HepG2 (cell line): ENCODE measurements around the gene RTP5. TPM values are rescaled to one million over a fixed set of nuclear protein-coding genes. Genes with fewer than 3 reads are reported as not detected.
A peak's percentile ranks its signal among the peaks of the same experiment; 100 is the strongest.

Experiments used
- ATAC-seq: fragments of 200-7000 bp; cut with Tn5 transposase; 3 replicates; pipeline ENCODE4 v1.9.1; 2020; ENCODE audit warnings: mild to moderate bottlenecking, moderate library complexity
- BruUV-seq: library from RNA; stranded (reverse); fragments of 400-500 nt; replicated peaks from 2 replicates; lab custom pipeline; 2021; lab: Mats Ljungman, UMichigan
- CTCF ChIA-PET: fragments of 300-600 bp; formaldehyde crosslinking; extraction: SDS; loops from one replicate; lab custom pipeline; 2021; ENCODE audit warnings: low total read pairs, inconsistent platforms, low intra/inter-chr PET ratio; lab: Yijun Ruan, JAX
- POLR2A ChIA-PET: fragments of 350-600 bp; sonication (Branson Sonifier 250); formaldehyde crosslinking; loops from one replicate; lab custom pipeline; 2020; ENCODE audit warnings: antibody characterized with exemption, inconsistent platforms; lab: Yijun Ruan, JAX
- DNase-seq: peaks from one replicate; pipeline ENCODE4 v3.0.0-alpha.2; 2015; ENCODE audit warnings: low spot score
- FAIRE-seq: peaks from 3 replicates; lab custom pipeline; 2011; peaks lifted over from hg19 to GRCh38; lab: Jason Lieb, UNC
- H2AFZ ChIP-seq: one replicate; pipeline ENCODE4 v1.6.1; 2011; ENCODE audit warnings: low read length, inconsistent platforms
- H3K27ac ChIP-seq: fragments of 300-600 bp; 3 replicates; pipeline ENCODE4 v1.8.0; 2011; ENCODE audit warnings: mixed run types, mild to moderate bottlenecking, mixed read lengths, low read length, inconsistent platforms; ENCODE audit not compliant: insufficient read depth; ENCODE audit errors: extremely low read length
- H3K27me3 ChIP-seq, 2 experiments: fragments of 200-600 bp in 1 of 2; 2 replicates in 1 of 2; 3 replicates in 1 of 2; pipeline versions ENCODE4 v1.6.0 to v1.8.0; 2011; ENCODE audit warnings: low read length in 2 of 2, mild to moderate bottlenecking in 2 of 2, moderate library complexity in 2 of 2, inconsistent platforms in 1 of 2; ENCODE audit not compliant: insufficient read depth in 2 of 2, control insufficient read depth in 1 of 2
- H3K36me3 ChIP-seq, 2 experiments: fragments of 200-600 bp in 1 of 2; replicated peaks in 1 of 2; 2 replicates in 1 of 2; 3 replicates in 1 of 2; pipeline versions ENCODE4 v1.5.1 to v1.8.0; 2011; ENCODE audit warnings: low read length in 2 of 2, inconsistent platforms in 1 of 2; ENCODE audit not compliant: insufficient read depth in 2 of 2, control insufficient read depth in 1 of 2
- H3K4me1 ChIP-seq: 2 replicates; pipeline ENCODE4 v1.5.1; 2012; ENCODE audit warnings: low read length, inconsistent platforms; ENCODE audit not compliant: insufficient read depth
- H3K4me2 ChIP-seq: 2 replicates; pipeline ENCODE4 v1.6.0; 2011; ENCODE audit warnings: low read depth, low read length, inconsistent platforms
- H3K4me3 ChIP-seq, 3 experiments: fragments of 200-600 bp in 1 of 3; sonication (generic), shearing (Covaris generic) in 1 of 3; replicated peaks in 1 of 3; 2 replicates each; pipeline ENCODE4 v1.5.1; 2011 to 2016; ENCODE audit warnings: low read length in 3 of 3, inconsistent platforms in 2 of 3, low read depth in 2 of 3, mild to moderate bottlenecking in 2 of 3, control low read depth in 1 of 3, mixed read lengths in 1 of 3; ENCODE audit not compliant: insufficient read depth in 1 of 3
- H3K79me2 ChIP-seq: one replicate; pipeline ENCODE4 v1.6.1; 2011; ENCODE audit warnings: low read length, inconsistent platforms; ENCODE audit not compliant: insufficient read depth
- H3K9ac ChIP-seq: 2 replicates; pipeline ENCODE4 v1.6.0; 2011; ENCODE audit warnings: mild to moderate bottlenecking, low read depth, low read length, inconsistent platforms; ENCODE audit not compliant: insufficient read depth
- H3K9me3 ChIP-seq: 2 replicates; pipeline ENCODE4 v1.5.1; 2012; ENCODE audit warnings: mild to moderate bottlenecking, low read length
- H4K20me1 ChIP-seq: 2 replicates; pipeline ENCODE4 v1.6.0; 2011; ENCODE audit warnings: inconsistent platforms, mild to moderate bottlenecking, low read length, moderate library complexity; ENCODE audit not compliant: insufficient read depth
- ATF7 ChIP-seq, 2 experiments: fragments of 450-650 bp in 1 of 2; sonication (generic) in 1 of 2; formaldehyde crosslinking in 1 of 2; IDR thresholded peaks; 2 replicates each; pipeline versions ENCODE4 v1.4.0 to v1.6.1; 2016 to 2020; ENCODE audit warnings: antibody characterized with exemption in 1 of 2, mild to moderate bottlenecking in 1 of 2, missing genetic modification reagents in 1 of 2
- CREB1 ChIP-seq, 2 experiments: fragments of 450-650 bp in 1 of 2; IDR thresholded peaks; 2 replicates each; pipeline ENCODE4 v1.6.1; 2016 to 2017; ENCODE audit warnings: control low read depth in 1 of 2, mild to moderate bottlenecking in 1 of 2, missing compliant biosample characterization in 1 of 2, missing genetic modification characterization in 1 of 2
- HIVEP1 ChIP-seq: sonication (generic); formaldehyde crosslinking; IDR thresholded peaks from 2 replicates; pipeline ENCODE4 v1.4.0; 2020; ENCODE audit warnings: mild to moderate bottlenecking, missing genetic modification reagents
- HNRNPLL ChIP-seq: fragments of 200-400 bp; formaldehyde crosslinking; IDR thresholded peaks from 2 replicates; pipeline ENCODE4 v1.6.1; 2017; ENCODE audit warnings: mild to moderate bottlenecking, low read depth, low read length; ENCODE audit not compliant: poor library complexity, severe bottlenecking
- STAG1 ChIP-seq: sonication (generic); formaldehyde crosslinking; IDR thresholded peaks from 2 replicates; pipeline ENCODE4 v1.4.0; 2020; ENCODE audit warnings: missing genetic modification reagents
- THYN1 ChIP-seq: sonication (generic); formaldehyde crosslinking; IDR thresholded peaks from 2 replicates; pipeline ENCODE4 v1.8.1; 2023; ENCODE audit warnings: low read depth, mild to moderate bottlenecking, moderate library complexity, missing genetic modification reagents, borderline replicate concordance
- ZNF687 ChIP-seq: sonication (generic); formaldehyde crosslinking; IDR thresholded peaks from 2 replicates; pipeline ENCODE4 v1.5.1; 2020; ENCODE audit warnings: mild to moderate bottlenecking, missing genetic modification reagents, moderate library complexity
- ZNF713 ChIP-seq: sonication (generic); formaldehyde crosslinking; IDR thresholded peaks from 2 replicates; pipeline ENCODE4 v1.4.0; 2020; ENCODE audit warnings: mild to moderate bottlenecking, missing genetic modification reagents
- ZNF788 ChIP-seq: sonication (generic); formaldehyde crosslinking; IDR thresholded peaks from 2 replicates; pipeline ENCODE4 v1.5.0; 2020; ENCODE audit warnings: mild to moderate bottlenecking, missing genetic modification reagents, borderline replicate concordance
- WGBS: methylation state at CpG from one replicate; pipeline ENCODE4 v1.1.6; 2017; ENCODE audit warnings: low lambda C conversion rate; 5-methylcytosine and 5-hydroxymethylcytosine counted together
- in situ Hi-C: cut with HindIII; loops from 2 replicates; pipeline ENCODE4 v1.10.0; 2017; ENCODE audit warnings: low pct_unique_long_range_greater_than_20kb; ENCODE audit not compliant: extremely low pct_ligation_motif_present
- intact Hi-C: fragments of 100-400 bp; cut with micrococcal nuclease; formaldehyde crosslinking; loops from one replicate; pipeline ENCODE4 v1.10.0; 2022; ENCODE audit not compliant: unreplicated experiment
- polyA plus RNA-seq, 8 experiments: library from polyadenylated mRNA; depleted of rRNA in 3 of 8; stranded (reverse) in 7 of 8; unstranded in 1 of 8; fragments of >200 nt; fragmentation: Illumina TruSeq in 4 of 8; extraction: Trizol in 4 of 8; gene quantifications; 2 replicates each; pipeline versions ENCODE4 v1.2.1 to v1.2.3, GENCODE V29; 2011 to 2016; ENCODE audit warnings: low read depth in 4 of 8, missing spikeins in 1 of 8, mixed read lengths in 1 of 8; ENCODE audit not compliant: insufficient read depth in 1 of 8
- total RNA-seq, 5 experiments: library from RNA; depleted of rRNA; stranded (reverse); fragments of >200 nt; fragmentation: Illumina TruSeq; extraction: Trizol; gene quantifications; 2 replicates each; pipeline ENCODE4 v1.2.3, GENCODE V29; 2016; ENCODE audit warnings: low read depth in 1 of 5

Gene RTP5
- total and polyA plus RNA-seq, 2 of the 13 experiments (the other 11 are each of a cell fraction or from before 2014, with no cell fraction given) = not detected

- TF ChIP-seq ZNF788 (CRISPR knock-in tag) (0 out of 2 replicates have a peak, but pooled peaks have one; percentile 6), ZNF687 (CRISPR knock-in tag) (peak; percentile 14; the same call in 1 of the 2 replicates)
- TF ChIP-seq, all 625 proteins: peak for 7
Observed at GRCh38 chr2:241820625-241821384, 48.7 kb upstream of the RTP5 start (continued).

- Histone ChIP-seq H4K20me1 (no peaks in the 10 kb centered on the region), H2AFZ (no peak overlapping the region), H3K36me3 (no peaks in the 10 kb centered on the region), H3K4me2 (no peak overlapping the region), H3K4me3 (no peak overlapping the region), H3K9me3 (peaks cover 1% of the 10 kb centered on the region), H3K27me3 (peaks cover 0 to 8% of the 10 kb centered on the region in 2 experiments; a peak in 1 of 5 replicates), H3K4me1 (peaks cover 27% of the 10 kb centered on the region), H3K27ac (no peak overlapping the region), H3K79me2 (no peaks in the 10 kb centered on the region), H3K9ac (no peak overlapping the region)
- intact Hi-C loops = no loop called here
- ATAC-seq (no peak), FAIRE-seq (no peak), DNase-seq (no peak)
- POLR2A ChIA-PET = interaction anchor here (1.1 kb wide), 1 partner anchor 13 kb away, joined by 5 read pairs; the partner anchor contains the start of gene NEU4
- in situ Hi-C loops = no loop called here
- CTCF ChIA-PET = no interaction called here
- TF ChIP-seq ZNF687 (CRISPR knock-in tag) (peak; percentile 14; the same call in 1 of the 2 replicates), THYN1 (CRISPR knock-in tag) (no peak), STAG1 (no peak), HIVEP1 (CRISPR knock-in tag) (0 out of 2 replicates have a peak, but pooled peaks have one; percentile 17), ATF7 (IDR thresholded peaks at IDR 0.05) (peak; percentile 96), ATF7 (CRISPR knock-in tag; IDR thresholded peaks at IDR 0.05) (no peak), HNRNPLL (peak; percentile 15), ZNF713 (CRISPR knock-in tag) (no peak), CREB1 (IDR thresholded peaks at IDR 0.05) (peak; percentile 89), CREB1 (CRISPR knock-in tag; IDR thresholded peaks at IDR 0.05) (no peak)
- no TSS peak for BruUV-seq
- WGBS = 81% methylated on average over 28 of the region's 28 CpGs
Observed at GRCh38 chr2:241821460-241822263, 47.9 kb upstream of the RTP5 start.
